ENCODE measurements around the gene MEGF6.

- TF ChIP-seq CTCF (IDR thresholded peaks at IDR 0.05) (no peak), EP300 (IDR thresholded peaks at IDR 0.05) (no peak), POLR2A (IDR thresholded peaks at IDR 0.05) (no peak), POLR2AphosphoS5 (IDR thresholded peaks at IDR 0.05) (no peak)
Observed at GRCh38 chr1:3561702-3562101, 49.6 kb downstream of the MEGF6 start.

All from suprapubic skin (tissue), 4 donors.